Gastroesophageal sphincter (tissue), 2 donors: ENCODE results near the gene DRP2.

Experiments
- EP300 ChIP-seq: sonication (generic); formaldehyde crosslinking; IDR thresholded peaks from one replicate; pipeline ENCODE4 v1.6.1; 2017; ENCODE audit warnings: antibody characterized with exemption, mild to moderate bottlenecking
- POLR2A ChIP-seq, 2 donors: fragments of 450-650 bp; IDR thresholded peaks; one replicate each; pipeline ENCODE4 v1.6.1; 2017; ENCODE audit warnings: antibody characterized with exemption in 2 of 2, mild to moderate bottlenecking in 2 of 2, moderate library complexity in 1 of 2
- POLR2AphosphoS5 ChIP-seq: sonication (generic); formaldehyde crosslinking; IDR thresholded peaks from one replicate; pipeline ENCODE4 v1.6.1; 2017; ENCODE audit warnings: antibody characterized with exemption

DNA sequence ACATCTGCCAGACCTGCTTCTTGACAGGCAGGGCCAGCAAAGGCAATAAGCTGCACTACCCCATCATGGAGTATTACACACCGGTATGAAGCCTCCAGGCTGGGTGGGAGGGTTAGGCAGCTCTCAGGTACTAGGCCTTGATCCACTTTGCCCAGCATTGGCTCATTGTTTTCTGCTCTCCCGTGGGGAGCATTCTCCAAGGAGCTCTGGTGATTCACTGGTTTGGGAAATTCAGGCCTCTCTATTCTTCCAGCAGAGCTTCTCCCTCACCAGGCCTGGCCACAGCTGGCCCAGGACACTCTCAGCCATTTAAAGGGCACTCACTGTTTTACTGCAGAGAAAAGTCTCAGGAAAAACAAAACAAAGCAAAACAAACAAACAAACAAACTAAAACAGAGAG is 33.0 kb downstream of the DRP2 start:
- TF ChIP-seq EP300 (no peak), POLR2A (IDR thresholded peaks at IDR 0.05) (no peak), POLR2AphosphoS5 (no peak)
